Measurements from ENCODE around the gene RYR2. TPM values are rescaled to one million over a fixed set of nuclear protein-coding genes. Genes with fewer than 3 reads are reported as not detected.

The RYR2 gene
- total and polyA plus RNA-seq, 7 experiments from 2014 or later = 0.05 TPM; not detected in 6

DNA sequence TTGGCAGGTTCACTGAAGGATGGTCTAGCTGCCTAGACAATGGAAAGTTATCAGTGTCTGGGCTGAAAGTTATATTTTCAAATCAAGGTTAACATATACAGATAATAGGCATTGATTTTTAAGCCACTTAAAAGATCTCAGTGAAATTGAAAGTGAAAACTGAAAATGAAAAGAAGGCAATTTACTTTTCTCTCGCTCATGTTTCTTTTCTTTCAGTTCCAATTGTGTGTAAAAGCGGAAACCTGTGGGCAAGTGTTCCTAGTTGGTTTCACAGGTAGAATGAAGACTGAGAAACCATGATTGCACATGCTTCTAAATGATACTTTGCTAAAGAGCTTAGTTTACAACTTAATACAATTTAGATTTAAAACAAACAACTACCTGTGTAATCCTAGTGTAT, 465.0 kb downstream of the RYR2 start:
- no peaks in the 10 kb centered on the region for H3K36me3 Mint-ChIP-seq
- Histone ChIP-seq H3K27me3 (ENCODE audit: control insufficient read depth in 2 of 2, insufficient read depth in 2 of 2, low read length in 2 of 2) (no peaks in the 10 kb centered on the region), H3K9me3 (ENCODE audit: control insufficient read depth in 2 of 3, low read length in 3 of 3) (no peaks in the 10 kb centered on the region), H3K27ac (ENCODE audit: low read depth, low read length) (no peak overlapping the region), H3K36me3 (ENCODE audit: control insufficient read depth in 2 of 3, insufficient read depth in 3 of 3, low read length in 3 of 3) (no peaks in the 10 kb centered on the region), H3K4me3 (ENCODE audit: low read length) (no peak overlapping the region), H3K4me1 (ENCODE audit: control insufficient read depth in 2 of 2, insufficient read depth in 2 of 2, low read length in 2 of 2) (peaks cover 0 to 11% of the 10 kb centered on the region in 2 donors)
- no peak overlapping the region for H3K27ac Mint-ChIP-seq
- peaks cover 0 to 8% (median 7%) of the 10 kb centered on the region in 5 donors for H3K27me3 Mint-ChIP-seq
- POLR2A ChIA-PET = no interaction called here
- no peak for DNase-seq
- peaks cover 0 to 4% (median 0%) of the 10 kb centered on the region in 11 donors for H3K9me3 Mint-ChIP-seq
- H3K4me1 Mint-ChIP-seq = peaks cover 0 to 9% (median 0%) of the 10 kb centered on the region in 7 donors
- intact Hi-C loops (cut with micrococcal nuclease) = no loop called here
- CTCF ChIA-PET = no interaction called here
- H3K4me3 Mint-ChIP-seq = peak overlapping the region in 3 of 10 donors; percentile 6 to 39 (median 37)
- ATAC-seq = no peak

DNA sequence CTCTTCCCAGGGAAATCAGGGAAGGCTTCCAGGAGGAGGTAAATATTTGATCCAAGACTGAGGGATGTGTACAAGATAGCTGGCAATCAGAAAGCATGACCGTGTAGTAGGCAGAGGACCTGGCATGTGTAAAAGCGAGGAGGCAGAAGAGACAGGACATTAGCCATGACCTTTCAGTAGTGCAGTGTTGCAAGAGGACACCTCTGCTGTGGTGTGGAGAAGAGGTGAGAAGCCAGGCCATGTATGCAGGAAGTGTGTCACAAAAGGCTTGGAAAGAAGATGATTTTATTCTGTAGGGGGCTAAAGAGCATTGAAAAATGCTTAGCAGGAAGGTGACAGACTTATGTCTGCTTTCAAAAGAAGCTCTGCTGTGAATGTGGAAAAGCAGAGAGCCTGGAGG, 467.8 kb downstream of the RYR2 start:
- ATAC-seq (no peak), DNase-seq (no peak)
- Histone ChIP-seq H3K27me3 (ENCODE audit: control insufficient read depth in 2 of 2, insufficient read depth in 2 of 2, low read length in 2 of 2) (no peaks in the 10 kb centered on the region), H3K4me3 (ENCODE audit: low read length) (no peak overlapping the region), H3K9me3 (ENCODE audit: control insufficient read depth in 2 of 3, low read length in 3 of 3) (no peaks in the 10 kb centered on the region), H3K4me1 (ENCODE audit: control insufficient read depth in 2 of 2, insufficient read depth in 2 of 2, low read length in 2 of 2) (peaks cover 0 to 11% of the 10 kb centered on the region in 2 donors), H3K27ac (ENCODE audit: low read depth, low read length) (no peak overlapping the region), H3K36me3 (ENCODE audit: control insufficient read depth in 2 of 3, insufficient read depth in 3 of 3, low read length in 3 of 3) (no peaks in the 10 kb centered on the region)
- H3K27me3 Mint-ChIP-seq = peaks cover 0 to 8% (median 6%) of the 10 kb centered on the region in 5 donors
- intact Hi-C loops (cut with micrococcal nuclease) = no loop called here
- ChIA-PET POLR2A (no interaction called here), CTCF (no interaction called here)
- no peak overlapping the region for H3K4me3 Mint-ChIP-seq
- H3K36me3 Mint-ChIP-seq = no peaks in the 10 kb centered on the region
- H3K4me1 Mint-ChIP-seq = peaks cover 0 to 9% (median 0%) of the 10 kb centered on the region in 7 donors
- H3K9me3 Mint-ChIP-seq = peaks cover 0 to 4% (median 0%) of the 10 kb centered on the region in 11 donors
- H3K27ac Mint-ChIP-seq = no peak overlapping the region

DNA sequence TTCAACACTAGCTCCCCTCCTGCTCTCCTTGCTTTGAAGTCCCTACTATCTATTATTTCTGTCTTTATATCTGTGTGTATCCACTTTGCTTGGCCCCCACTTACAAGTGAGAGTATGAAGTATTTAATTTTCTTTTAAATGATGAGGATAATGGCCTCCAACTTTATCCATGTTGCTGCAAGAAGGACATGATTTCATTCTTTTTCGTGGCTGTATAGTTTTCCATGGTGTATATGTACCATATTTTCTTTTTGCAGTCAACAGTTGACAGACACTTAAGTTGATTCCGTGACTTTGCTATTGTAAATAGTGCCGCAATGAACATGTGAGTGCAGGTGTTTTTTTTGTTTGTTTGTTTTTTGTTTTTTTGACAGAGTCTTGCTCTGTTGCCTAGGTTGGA, 483.1 kb downstream of the RYR2 start:
- Mint-ChIP-seq H3K4me3 (no peak overlapping the region), H3K36me3 (no peaks in the 10 kb centered on the region), H3K9me3 (peaks cover 0 to 20% (median 6%) of the 10 kb centered on the region in 11 donors), H3K27ac (no peak overlapping the region), H3K4me1 (no peaks in the 10 kb centered on the region), H3K27me3 (peaks cover 0 to 13% (median 5%) of the 10 kb centered on the region in 5 donors)
- CTCF ChIA-PET = no interaction called here
- intact Hi-C loops (cut with micrococcal nuclease) = no loop called here
- ATAC-seq (no peak), DNase-seq (no peak)
- Histone ChIP-seq H3K4me3 (ENCODE audit: low read length) (no peak overlapping the region), H3K4me1 (ENCODE audit: control insufficient read depth in 2 of 2, insufficient read depth in 2 of 2, low read length in 2 of 2) (no peaks in the 10 kb centered on the region), H3K9me3 (ENCODE audit: control insufficient read depth in 2 of 3, low read length in 3 of 3) (no peaks in the 10 kb centered on the region), H3K36me3 (ENCODE audit: control insufficient read depth in 2 of 3, insufficient read depth in 3 of 3, low read length in 3 of 3) (no peaks in the 10 kb centered on the region), H3K27me3 (ENCODE audit: control insufficient read depth in 2 of 2, insufficient read depth in 2 of 2, low read length in 2 of 2) (no peaks in the 10 kb centered on the region), H3K27ac (ENCODE audit: low read depth, low read length) (no peak overlapping the region)
- POLR2A ChIA-PET = no interaction called here

DNA sequence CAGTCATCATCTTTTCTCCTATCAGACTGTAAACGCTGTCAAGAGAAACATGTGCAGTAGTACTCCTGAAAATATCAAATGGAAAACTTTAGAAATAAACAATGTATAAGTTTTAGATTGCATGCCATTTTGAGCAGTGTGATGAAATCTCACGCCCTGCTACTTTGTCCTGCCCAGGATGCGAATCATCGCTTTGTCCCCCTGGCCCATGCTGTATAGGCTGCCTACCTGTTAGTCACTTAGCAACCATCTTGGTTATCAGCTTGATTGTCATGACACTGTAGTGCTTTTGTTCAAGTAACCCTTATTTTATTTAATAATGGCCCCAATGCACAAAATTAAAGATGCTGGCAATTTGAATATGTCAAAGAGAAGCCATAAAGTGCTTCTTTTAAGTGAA, 485.8 kb downstream of the RYR2 start:
- intact Hi-C loops (cut with micrococcal nuclease) = no loop called here
- CTCF ChIA-PET = no interaction called here

DNA sequence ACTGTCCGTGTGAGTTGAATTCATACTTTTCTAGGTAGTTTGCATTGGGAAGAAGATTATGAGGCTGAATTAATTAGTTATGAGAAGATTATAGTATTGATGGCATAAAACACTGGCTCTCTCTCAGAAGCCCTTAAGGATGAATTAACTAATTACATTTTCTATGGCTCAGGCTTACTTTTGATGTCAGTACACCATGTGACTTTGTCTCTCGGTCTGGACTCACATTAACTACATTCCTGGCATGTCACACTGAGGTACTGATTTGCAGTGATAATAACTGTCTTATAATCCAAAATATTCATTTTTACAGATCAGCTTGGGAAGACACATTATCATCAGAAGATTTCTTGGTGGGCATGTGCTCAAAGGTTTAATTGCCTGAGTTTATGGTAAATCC, 486.6 kb downstream of the RYR2 start:
- peaks cover 0 to 14% (median 0%) of the 10 kb centered on the region in 5 donors for H3K27me3 Mint-ChIP-seq
- Histone ChIP-seq H3K36me3 (ENCODE audit: control insufficient read depth in 2 of 3, insufficient read depth in 3 of 3, low read length in 3 of 3) (no peaks in the 10 kb centered on the region), H3K4me3 (ENCODE audit: low read length) (no peak overlapping the region), H3K27me3 (ENCODE audit: control insufficient read depth in 2 of 2, insufficient read depth in 2 of 2, low read length in 2 of 2) (no peaks in the 10 kb centered on the region), H3K4me1 (ENCODE audit: control insufficient read depth in 2 of 2, insufficient read depth in 2 of 2, low read length in 2 of 2) (no peaks in the 10 kb centered on the region), H3K27ac (ENCODE audit: low read depth, low read length) (no peak overlapping the region), H3K9me3 (ENCODE audit: control insufficient read depth in 2 of 3, low read length in 3 of 3) (no peaks in the 10 kb centered on the region)
- no peaks in the 10 kb centered on the region for H3K36me3 Mint-ChIP-seq
- peaks cover 0 to 16% (median 4%) of the 10 kb centered on the region in 11 donors for H3K9me3 Mint-ChIP-seq
- ChIA-PET POLR2A (no interaction called here), CTCF (no interaction called here)
- intact Hi-C loops (cut with micrococcal nuclease) = no loop called here
- H3K4me1 Mint-ChIP-seq = no peaks in the 10 kb centered on the region
- DNase-seq (no peak), ATAC-seq (no peak)
- H3K4me3 Mint-ChIP-seq = no peak overlapping the region
- H3K27ac Mint-ChIP-seq = no peak overlapping the region

More for the DNA sequence above, 485.8 kb downstream of the RYR2 start:
- no peak for ATAC-seq
- Mint-ChIP-seq H3K27me3 (peaks cover 0 to 13% (median 0%) of the 10 kb centered on the region in 5 donors), H3K4me1 (no peaks in the 10 kb centered on the region), H3K36me3 (no peaks in the 10 kb centered on the region), H3K27ac (no peak overlapping the region), H3K9me3 (peaks cover 0 to 16% (median 4%) of the 10 kb centered on the region in 11 donors), H3K4me3 (no peak overlapping the region)
- H3K36me3 ChIP-seq (ENCODE audit: control insufficient read depth in 2 of 3, insufficient read depth in 3 of 3, low read length in 3 of 3) = no peaks in the 10 kb centered on the region
- DNase-seq = no peak
- POLR2A ChIA-PET = no interaction called here
- no peak overlapping the region for H3K4me3 ChIP-seq (ENCODE audit: low read length)
- no peak overlapping the region for H3K27ac ChIP-seq (ENCODE audit: low read depth, low read length)
- H3K4me1 ChIP-seq (ENCODE audit: control insufficient read depth in 2 of 2, insufficient read depth in 2 of 2, low read length in 2 of 2) = no peaks in the 10 kb centered on the region
- no peaks in the 10 kb centered on the region for H3K27me3 ChIP-seq (ENCODE audit: control insufficient read depth in 2 of 2, insufficient read depth in 2 of 2, low read length in 2 of 2)
- no peaks in the 10 kb centered on the region for H3K9me3 ChIP-seq (ENCODE audit: control insufficient read depth in 2 of 3, low read length in 3 of 3)

GRCh38 chr1:237539055-237539454, 497.1 kb downstream of the RYR2 start:
- Histone ChIP-seq H3K27ac (ENCODE audit: low read depth, low read length) (no peak overlapping the region), H3K36me3 (ENCODE audit: control insufficient read depth in 2 of 3, insufficient read depth in 3 of 3, low read length in 3 of 3) (no peaks in the 10 kb centered on the region), H3K27me3 (ENCODE audit: control insufficient read depth in 2 of 2, insufficient read depth in 2 of 2, low read length in 2 of 2) (no peaks in the 10 kb centered on the region), H3K9me3 (ENCODE audit: control insufficient read depth in 2 of 3, low read length in 3 of 3) (no peaks in the 10 kb centered on the region), H3K4me3 (ENCODE audit: low read length) (no peak overlapping the region), H3K4me1 (ENCODE audit: control insufficient read depth in 2 of 2, insufficient read depth in 2 of 2, low read length in 2 of 2) (no peaks in the 10 kb centered on the region)
- CTCF ChIA-PET = no interaction called here
- Mint-ChIP-seq H3K27ac (no peak overlapping the region), H3K36me3 (no peaks in the 10 kb centered on the region), H3K27me3 (peaks cover 0 to 3% (median 0%) of the 10 kb centered on the region in 5 donors), H3K9me3 (peaks cover 0 to 2% (median 0%) of the 10 kb centered on the region in 11 donors), H3K4me1 (no peaks in the 10 kb centered on the region), H3K4me3 (no peak overlapping the region)
- DNase-seq = no peak
- POLR2A ChIA-PET = no interaction called here
- no peak for ATAC-seq
- intact Hi-C loops (cut with micrococcal nuclease) = no loop called here

- no peaks in the 10 kb centered on the region for H3K27me3 ChIP-seq (ENCODE audit: control insufficient read depth in 2 of 2, insufficient read depth in 2 of 2, low read length in 2 of 2)
- no peak for DNase-seq
- H3K36me3 ChIP-seq (ENCODE audit: control insufficient read depth in 2 of 3, insufficient read depth in 3 of 3, low read length in 3 of 3) = no peaks in the 10 kb centered on the region
- Mint-ChIP-seq H3K27me3 (peaks cover 0 to 5% (median 0%) of the 10 kb centered on the region in 5 donors), H3K4me3 (no peak overlapping the region), H3K9me3 (peaks cover 0 to 2% (median 0%) of the 10 kb centered on the region in 11 donors), H3K27ac (no peak overlapping the region), H3K36me3 (no peaks in the 10 kb centered on the region), H3K4me1 (no peaks in the 10 kb centered on the region)
- H3K9me3 ChIP-seq (ENCODE audit: control insufficient read depth in 2 of 3, low read length in 3 of 3) = no peaks in the 10 kb centered on the region
- no peaks in the 10 kb centered on the region for H3K4me1 ChIP-seq (ENCODE audit: control insufficient read depth in 2 of 2, insufficient read depth in 2 of 2, low read length in 2 of 2)
- no peak overlapping the region for H3K4me3 ChIP-seq (ENCODE audit: low read length)
- ChIA-PET POLR2A (no interaction called here), CTCF (no interaction called here)
- no peak for ATAC-seq
- no peak overlapping the region for H3K27ac ChIP-seq (ENCODE audit: low read depth, low read length)
- intact Hi-C loops (cut with micrococcal nuclease) = no loop called here
These were observed 500.8 kb downstream of the RYR2 start for GRCh38 chr1:237542525-237543418.
